Epithelial cell of proximal tubule (primary cell): ENCODE data around the gene PLA2G2F. TPM values are rescaled to one million over a fixed set of nuclear protein-coding genes. Genes with fewer than 3 reads are reported as not detected.

Experiments
- DNase-seq: peaks from one replicate; pipeline ENCODE4 v3.0.0-alpha.2; 2011; ENCODE audit warnings: low read depth
- H3K4me3 ChIP-seq: 2 replicates; pipeline ENCODE4 v1.5.1; 2011; ENCODE audit warnings: low read depth, mild to moderate bottlenecking, low read length
- CTCF ChIP-seq: conservative IDR thresholded peaks from 2 replicates; pipeline ENCODE4 v1.5.1; 2012; ENCODE audit warnings: low read depth, mild to moderate bottlenecking, low read length
- total RNA-seq: library from RNA; depleted of rRNA; stranded (reverse); fragments of >200 nt; gene quantifications from 2 replicates; pipeline ENCODE4 v1.2.3, GENCODE V29; 2015

Gene PLA2G2F
- 3.8 and 4.2 TPM in 2 replicates for total RNA-seq

GRCh38 chr1:20138961-20139550 is at the start of gene PLA2G2F:
Gene PLA2G2F (plus strand): TSS chr1:20139323. CDS start chr1:20139428, 105 bp downstream.
- no peak for DNase-seq
- no peak within 1 kb of the TSS for H3K4me3 ChIP-seq
- TF ChIP-seq CTCF, result no peak

GRCh38 chr1:20089328-20090077 is 49.6 kb upstream of the PLA2G2F start:
- TF ChIP-seq CTCF, result no peak
- no peak for DNase-seq
- no peak overlapping the region for H3K4me3 ChIP-seq

GRCh38 chr1:20090119-20090518 is 49.0 kb upstream of the PLA2G2F start:
- TF ChIP-seq CTCF, result no peak
- DNase-seq, result no peak
- no peak overlapping the region for H3K4me3 ChIP-seq

GRCh38 chr1:20090641-20091040 is 48.5 kb upstream of the PLA2G2F start:
- H3K4me3 ChIP-seq, result no peak overlapping the region
- no peak for DNase-seq
- no peak for TF ChIP-seq CTCF

GRCh38 chr1:20093303-20093702 is 45.8 kb upstream of the PLA2G2F start:
- DNase-seq, result no peak
- no peak for TF ChIP-seq CTCF
- H3K4me3 ChIP-seq, result no peak overlapping the region

GRCh38 chr1:20093940-20094391 is 45.2 kb upstream of the PLA2G2F start:
- DNase-seq, result no peak
- no peak overlapping the region for H3K4me3 ChIP-seq
- no peak for TF ChIP-seq CTCF
